ENCODE data around the gene COX7A1. TPM values are rescaled to one million over a fixed set of nuclear protein-coding genes. Genes with fewer than 3 reads are reported as not detected.

Gene COX7A1
- total RNA-seq, 1 donor from 2014 or later, result not detected

Other genes with a start within 250 kb of the COX7A1 start
- gene HCST, start 249.9 kb downstream of the COX7A1 start, total RNA-seq, result 1.6 TPM in 1 of 2 replicates, not detected in the other
- not detected in 2 replicates for gene TYROBP, start 244.2 kb downstream of the COX7A1 start, total RNA-seq
- 31.0 and 31.5 TPM in 2 replicates for gene LRFN3, start 216.1 kb downstream of the COX7A1 start, total RNA-seq
- 13.3 and 14.4 TPM in 2 replicates for gene SDHAF1, start 157.3 kb downstream of the COX7A1 start, total RNA-seq
- gene SYNE4, start 143.6 kb downstream of the COX7A1 start, total RNA-seq, result 32.8 and 33.2 TPM in 2 replicates
- 32.9 and 36.8 TPM in 2 replicates for gene ALKBH6, start 138.2 kb downstream of the COX7A1 start, total RNA-seq
- gene CLIP3, start 119.6 kb downstream of the COX7A1 start, total RNA-seq, result 16.2 and 17.9 TPM in 2 replicates
- gene THAP8, start 98.2 kb downstream of the COX7A1 start, total RNA-seq, result 10.1 and 10.4 TPM in 2 replicates
- gene WDR62, start 97.5 kb downstream of the COX7A1 start, total RNA-seq, result 9.2 and 10.6 TPM in 2 replicates
- 0.47 TPM in 1 of 2 replicates, not detected in the other for gene OVOL3, start 41.3 kb downstream of the COX7A1 start, total RNA-seq
- 84.8 and 85.8 TPM in 2 replicates for gene POLR2I, start 37.6 kb downstream of the COX7A1 start, total RNA-seq
- 138 and 148 TPM in 2 replicates for gene TBCB, start 37.0 kb downstream of the COX7A1 start, total RNA-seq
- gene CAPNS1, start 12.4 kb downstream of the COX7A1 start, total RNA-seq, result 427 and 435 TPM in 2 replicates
- 8.2 and 9.0 TPM in 2 replicates for gene ZNF565, start 62.2 kb upstream of the COX7A1 start, total RNA-seq
- gene ZNF146, start 62.7 kb upstream of the COX7A1 start, total RNA-seq, result 99.0 and 101 TPM in 2 replicates
- 18.8 and 19.2 TPM in 2 replicates for gene ZFP14, start 226.8 kb upstream of the COX7A1 start, total RNA-seq

All from progenitor cell of endocrine pancreas (in vitro differentiated cells).